ENCODE data around the gene TMEM163.

- TF ChIP-seq CTCF (IDR thresholded peaks at IDR 0.05) (no peak), POLR2A (IDR thresholded peaks at IDR 0.05) (no peak)
These were observed 264.4 kb downstream of the TMEM163 start for GRCh38 chr2:134454426-134454825.
